Measurements from ENCODE around the gene UGT1A5.
"Not testable (repeated sequence)": the region's sequence is repeated elsewhere in the genome, so short reads cannot be mapped to it uniquely, and the experiment has no call there.

- TF ChIP-seq MXI1 (conservative IDR thresholded peaks at IDR 0.05; ENCODE audit: poor library complexity, severe bottlenecking); EZH2 (IDR thresholded peaks at IDR 0.05; ENCODE audit: borderline replicate concordance, insufficient read depth, low read length, poor library complexity, severe bottlenecking); EP300 (conservative IDR thresholded peaks at IDR 0.05; ENCODE audit: poor library complexity, severe bottlenecking): not testable (repeated sequence)
Measured at GRCh38 chr2:233751212-233752009, 38.7 kb downstream of the UGT1A5 start.

Data from neural cell (in vitro differentiated cells).